ENCODE data around the gene HTR3D. TPM values are rescaled to one million over a fixed set of nuclear protein-coding genes. Genes with fewer than 3 reads are reported as not detected.

The HTR3D gene
- polyA plus RNA-seq, 1 donor from 2014 or later: not detected

- Histone ChIP-seq H3K9ac (ENCODE audit: low read length) (no peak overlapping the region), H3K27ac (ENCODE audit: low read length) (no peak overlapping the region), H3K9me2 (ENCODE audit: insufficient read depth, low read length) (no peaks in the 10 kb centered on the region), H3K79me2 (replicated peaks; ENCODE audit: insufficient read depth, low read length) (no peaks in the 10 kb centered on the region), H3K4me3 (ENCODE audit: low read length) (no peak overlapping the region), H3K4me2 (ENCODE audit: low read length) (no peak overlapping the region), H2AFZ (ENCODE audit: low read depth, low read length) (no peak overlapping the region), H4K20me1 (ENCODE audit: insufficient read depth) (no peaks in the 10 kb centered on the region), H3K27me3 (ENCODE audit: insufficient read depth, low read depth, low read length) (no peaks in the 10 kb centered on the region), H3K36me3 (ENCODE audit: insufficient read depth, low read length) (no peaks in the 10 kb centered on the region), H3K9me3 (ENCODE audit: low read length) (no peaks in the 10 kb centered on the region), H3F3A (ENCODE audit: insufficient read depth, low read length, poor library complexity, severe bottlenecking) (no peaks in the 10 kb centered on the region)
- no peak for TF ChIP-seq MXI1 (conservative IDR thresholded peaks at IDR 0.05; ENCODE audit: poor library complexity, severe bottlenecking)
Observed at GRCh38 chr3:183984127-183984740, 47.3 kb upstream of the HTR3D start.

GRCh38 chr3:183984749-183985729 is 46.5 kb upstream of the HTR3D start:
- Histone ChIP-seq H3K79me2 (replicated peaks; ENCODE audit: insufficient read depth, low read length) (no peaks in the 10 kb centered on the region), H3K36me3 (ENCODE audit: insufficient read depth, low read length) (no peaks in the 10 kb centered on the region), H3K9me3 (ENCODE audit: low read length) (no peaks in the 10 kb centered on the region), H3K4me2 (ENCODE audit: low read length) (no peak overlapping the region), H3K9me2 (ENCODE audit: insufficient read depth, low read length) (no peaks in the 10 kb centered on the region), H3K4me3 (ENCODE audit: low read length) (no peak overlapping the region), H3F3A (ENCODE audit: insufficient read depth, low read length, poor library complexity, severe bottlenecking) (no peaks in the 10 kb centered on the region), H3K27ac (ENCODE audit: low read length) (no peak overlapping the region), H2AFZ (ENCODE audit: low read depth, low read length) (no peak overlapping the region), H3K9ac (ENCODE audit: low read length) (no peak overlapping the region), H4K20me1 (ENCODE audit: insufficient read depth) (no peaks in the 10 kb centered on the region), H3K27me3 (ENCODE audit: insufficient read depth, low read depth, low read length) (no peaks in the 10 kb centered on the region)
- TF ChIP-seq REST (IDR thresholded peaks at IDR 0.05; ENCODE audit: borderline replicate concordance) (no peak), TAF1 (IDR thresholded peaks at IDR 0.05; ENCODE audit: low read depth) (no peak), CTCF (IDR thresholded peaks at IDR 0.05; ENCODE audit: poor library complexity, severe bottlenecking) (no peak), MXI1 (conservative IDR thresholded peaks at IDR 0.05; ENCODE audit: poor library complexity, severe bottlenecking) (no peak), SMC3 (conservative IDR thresholded peaks at IDR 0.05; ENCODE audit: poor library complexity) (no peak), EP300 (conservative IDR thresholded peaks at IDR 0.05; ENCODE audit: poor library complexity, severe bottlenecking) (no peak), RAD21 (conservative IDR thresholded peaks at IDR 0.05) (no peak), POLR2AphosphoS5 (IDR thresholded peaks at IDR 0.05) (no peak), EZH2 (IDR thresholded peaks at IDR 0.05; ENCODE audit: borderline replicate concordance, insufficient read depth, low read length, poor library complexity, severe bottlenecking) (no peak)
